Central memory CD4-positive, alpha-beta T cell (primary cell): Measurements from ENCODE around the gene SHLD2.
A peak's percentile ranks its signal among the peaks of the same experiment; 100 is the strongest.
"Not testable (repeated sequence)": the region's sequence is repeated elsewhere in the genome, so short reads cannot be mapped to it uniquely, and the experiment has no call there.

ENCODE experiments used
- DNase-seq: peaks from one replicate; pipeline ENCODE4 v3.0.0; 2022
- total RNA-seq, 3 experiments: gene quantifications; one replicate each; lab custom pipeline; 2026; lab: John Stamatoyannopoulos, UW

SHLD2 gene, protein sequence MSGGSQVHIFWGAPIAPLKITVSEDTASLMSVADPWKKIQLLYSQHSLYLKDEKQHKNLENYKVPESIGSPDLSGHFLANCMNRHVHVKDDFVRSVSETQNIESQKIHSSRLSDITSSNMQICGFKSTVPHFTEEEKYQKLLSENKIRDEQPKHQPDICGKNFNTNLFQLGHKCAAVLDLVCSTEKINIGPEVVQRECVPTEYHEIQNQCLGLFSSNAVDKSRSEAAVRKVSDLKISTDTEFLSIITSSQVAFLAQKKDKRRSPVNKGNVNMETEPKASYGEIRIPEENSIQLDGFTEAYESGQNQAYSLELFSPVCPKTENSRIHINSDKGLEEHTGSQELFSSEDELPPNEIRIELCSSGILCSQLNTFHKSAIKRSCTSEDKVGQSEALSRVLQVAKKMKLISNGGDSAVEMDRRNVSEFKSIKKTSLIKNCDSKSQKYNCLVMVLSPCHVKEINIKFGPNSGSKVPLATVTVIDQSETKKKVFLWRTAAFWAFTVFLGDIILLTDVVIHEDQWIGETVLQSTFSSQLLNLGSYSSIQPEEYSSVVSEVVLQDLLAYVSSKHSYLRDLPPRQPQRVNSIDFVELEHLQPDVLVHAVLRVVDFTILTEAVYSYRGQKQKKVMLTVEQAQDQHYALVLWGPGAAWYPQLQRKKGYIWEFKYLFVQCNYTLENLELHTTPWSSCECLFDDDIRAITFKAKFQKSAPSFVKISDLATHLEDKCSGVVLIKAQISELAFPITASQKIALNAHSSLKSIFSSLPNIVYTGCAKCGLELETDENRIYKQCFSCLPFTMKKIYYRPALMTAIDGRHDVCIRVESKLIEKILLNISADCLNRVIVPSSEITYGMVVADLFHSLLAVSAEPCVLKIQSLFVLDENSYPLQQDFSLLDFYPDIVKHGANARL
- 47.3 to 73.5 (median 65.7) reads per million in 3 experiments for total RNA-seq

- DNase-seq: peak; percentile 85
These were observed at the start of gene SHLD2, which contains the start of gene GLUD1 for GRCh38 chr10:87094373-87095235. TSS of gene SHLD2 (plus strand) at chr10:87095206. CDS start at chr10:87151355, 56,149 bp downstream. TSS of gene GLUD1 (minus strand) at chr10:87094843. CDS start at chr10:87094769, 74 bp downstream.

DNA sequence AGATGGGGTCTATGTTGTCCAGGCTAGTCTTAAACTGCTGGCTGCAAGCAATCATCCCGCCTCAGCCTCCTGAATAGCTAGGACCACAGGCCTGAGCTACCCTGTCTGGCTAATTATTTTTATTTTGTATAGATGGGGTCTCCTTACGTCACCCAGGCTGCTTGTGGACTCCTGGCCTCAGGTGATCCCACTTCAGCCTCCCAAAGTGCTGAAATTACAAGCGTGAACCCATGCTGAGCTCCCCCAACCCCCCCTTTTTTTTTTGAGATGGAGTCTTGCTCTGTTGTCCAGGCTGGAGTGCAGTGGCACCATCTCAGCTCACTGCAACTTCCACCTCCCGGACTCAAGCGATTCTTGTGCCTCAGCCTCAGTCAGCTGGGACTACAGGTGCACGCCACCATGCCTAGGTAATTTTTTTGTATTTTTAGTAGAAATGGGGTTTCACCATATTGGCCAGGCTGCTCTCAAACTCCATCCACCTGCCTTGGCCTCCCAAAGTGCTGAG, 49.5 kb upstream of the SHLD2 start:
- no peak for DNase-seq

DNA sequence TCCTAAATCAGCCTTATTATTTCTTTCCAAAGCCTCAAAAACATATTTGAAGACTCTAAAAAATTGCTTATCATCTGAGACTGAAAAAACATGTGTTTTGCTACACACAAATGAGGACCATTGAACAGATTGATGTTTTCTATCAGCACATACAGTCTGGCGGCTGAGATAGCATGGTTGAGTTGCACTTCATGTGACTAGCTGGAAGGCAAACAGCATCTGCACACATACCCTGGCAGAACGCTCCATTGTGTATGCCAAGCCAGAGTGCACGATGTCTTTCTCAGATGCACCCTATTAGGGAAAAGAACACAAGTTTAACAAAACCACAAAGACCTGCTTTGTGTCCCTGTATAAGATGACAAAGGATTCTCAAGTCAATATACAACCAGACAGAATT, 41.9 kb upstream of the SHLD2 start:
- no peak for DNase-seq

DNA sequence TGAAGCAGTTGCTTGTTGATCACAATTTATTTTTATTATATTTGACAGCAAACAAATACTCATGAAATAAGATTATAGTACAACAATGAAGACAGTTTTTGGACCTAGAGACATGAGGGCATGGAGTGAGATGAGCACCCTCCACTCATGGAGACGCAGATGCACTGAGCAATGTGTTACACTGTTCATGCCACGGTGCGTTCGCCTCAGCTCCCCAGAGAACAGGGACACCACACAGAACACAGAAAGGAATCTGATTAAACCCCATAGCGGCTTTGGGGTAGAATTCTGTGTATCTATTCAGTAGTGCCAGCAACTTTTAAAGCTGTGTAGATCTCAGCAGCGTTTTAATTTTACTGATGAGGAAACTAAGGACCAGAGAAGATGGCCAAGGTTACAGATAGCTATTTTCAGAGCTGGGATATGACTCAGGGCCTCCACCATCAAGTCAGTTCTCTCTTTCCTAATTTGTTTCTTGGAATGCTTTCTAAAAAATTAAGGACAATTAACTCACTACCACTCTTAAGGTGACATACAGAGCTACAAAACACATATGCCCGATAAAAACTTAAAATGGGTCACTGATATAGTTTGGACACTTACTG, 41.3 kb upstream of the SHLD2 start:
- DNase-seq: no peak

DNA sequence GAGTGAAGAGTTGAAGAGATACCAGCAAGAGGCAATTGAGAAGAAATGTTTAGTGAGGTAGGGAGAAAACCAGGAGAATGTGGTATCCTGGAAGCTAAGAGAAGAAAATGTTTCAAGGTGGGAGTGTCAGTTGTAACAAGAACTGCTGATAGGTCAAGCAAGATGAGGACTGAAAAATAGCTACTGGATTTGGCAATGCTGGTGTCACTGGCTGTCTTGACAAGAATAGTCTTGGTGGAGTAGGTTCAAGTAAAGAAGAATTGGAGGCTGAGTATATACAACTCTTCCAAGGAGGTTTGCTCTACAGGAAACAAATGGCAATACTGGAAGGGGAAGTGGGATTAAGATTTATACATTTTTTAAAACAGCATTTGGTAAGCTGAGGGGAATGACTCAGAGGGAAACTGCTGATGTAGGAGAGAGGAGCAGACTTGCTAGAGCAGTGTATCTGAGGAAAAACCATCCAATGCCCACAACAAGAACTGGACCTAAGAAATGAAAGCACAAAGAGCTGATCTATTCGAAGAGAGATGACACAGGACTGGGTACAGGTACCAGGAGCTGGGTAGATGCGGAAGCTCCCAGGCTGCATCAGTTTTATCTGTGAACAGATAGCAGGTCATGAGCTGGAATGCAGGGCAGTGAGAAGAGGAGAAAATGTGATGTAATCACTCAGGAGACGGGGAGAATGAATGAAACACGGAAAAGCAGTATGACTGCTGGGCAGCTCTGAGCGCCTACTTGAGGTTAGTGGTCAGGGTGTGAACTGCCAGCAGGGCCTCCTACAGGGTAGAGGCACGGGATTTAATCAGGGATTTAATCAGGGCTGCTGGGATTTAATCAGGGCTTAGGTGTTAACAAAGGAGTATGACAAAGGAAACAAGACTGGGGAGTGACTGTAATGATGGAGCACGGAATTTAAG, 40.4 kb upstream of the SHLD2 start:
- DNase-seq: no peak

- DNase-seq: no peak
These were observed 36.8 kb upstream of the SHLD2 start for GRCh38 chr10:87058171-87058570.

DNA sequence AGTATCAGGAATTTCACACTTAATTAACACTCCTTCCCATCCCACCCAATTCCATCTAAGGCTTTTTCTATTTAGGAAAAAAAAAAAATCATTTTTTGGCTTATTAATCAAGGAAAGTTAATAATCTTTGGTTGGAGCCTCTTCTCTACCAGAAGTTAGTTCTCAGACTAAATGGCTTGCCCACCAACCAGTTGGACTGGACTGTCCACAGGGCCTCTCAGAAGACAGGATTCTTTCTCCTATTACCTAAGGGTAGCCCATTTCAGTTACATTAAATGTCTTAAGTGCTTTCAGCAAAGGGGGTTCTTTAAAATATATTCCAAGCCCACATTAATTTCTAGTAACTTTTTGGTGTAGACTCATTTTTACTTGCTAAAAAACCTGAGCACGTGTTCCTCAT, 35.6 kb upstream of the SHLD2 start:
- DNase-seq: no peak

- DNase-seq: no peak
These were observed 34.6 kb upstream of the SHLD2 start for GRCh38 chr10:87060280-87060928.

GRCh38 chr10:87064651-87065050, 30.4 kb upstream of the SHLD2 start:
- no peak for DNase-seq

- no peak for DNase-seq
These were observed 28.8 kb upstream of the SHLD2 start for GRCh38 chr10:87066178-87066577.

DNA sequence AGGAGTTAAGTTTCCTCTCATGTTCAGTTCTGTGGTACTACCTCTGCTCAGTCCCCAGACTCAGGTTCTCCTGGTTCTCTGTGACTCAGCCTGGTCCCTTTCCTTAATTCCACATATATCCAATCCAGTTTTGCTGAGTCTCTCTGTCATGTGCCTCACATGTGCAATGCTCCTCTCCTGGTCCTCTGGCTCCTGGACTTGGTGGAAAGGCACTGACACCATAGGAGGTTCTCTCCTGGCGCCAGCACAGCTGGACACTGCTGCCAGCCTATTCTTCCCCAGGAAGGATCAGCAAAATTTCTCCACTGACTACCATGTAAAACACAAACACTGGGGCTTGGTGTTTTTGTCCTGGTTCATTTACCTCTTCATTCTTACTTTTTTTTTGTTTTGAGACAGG, 28.1 kb upstream of the SHLD2 start:
- DNase-seq: no peak

DNA sequence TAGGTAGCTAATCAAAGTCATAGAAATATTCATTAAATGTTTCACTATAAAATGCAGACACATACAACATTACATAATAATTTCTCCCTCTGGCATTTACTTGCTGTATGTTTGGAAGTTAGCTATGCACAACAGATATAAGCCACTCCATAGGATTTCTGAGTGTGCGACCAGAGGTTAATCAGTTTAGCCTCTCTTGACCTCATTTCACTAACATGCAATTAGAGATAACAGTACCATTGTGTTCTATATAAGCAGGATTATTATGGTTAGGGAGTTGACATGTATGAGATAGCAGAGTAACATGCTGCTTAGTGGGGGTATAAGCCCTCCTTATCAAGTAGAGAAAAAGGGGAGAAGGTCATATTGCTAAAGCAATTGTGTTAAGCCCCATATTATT, 26.7 kb upstream of the SHLD2 start:
- DNase-seq: no peak

GRCh38 chr10:87072449-87072848, 22.6 kb upstream of the SHLD2 start:
- no peak for DNase-seq

DNA sequence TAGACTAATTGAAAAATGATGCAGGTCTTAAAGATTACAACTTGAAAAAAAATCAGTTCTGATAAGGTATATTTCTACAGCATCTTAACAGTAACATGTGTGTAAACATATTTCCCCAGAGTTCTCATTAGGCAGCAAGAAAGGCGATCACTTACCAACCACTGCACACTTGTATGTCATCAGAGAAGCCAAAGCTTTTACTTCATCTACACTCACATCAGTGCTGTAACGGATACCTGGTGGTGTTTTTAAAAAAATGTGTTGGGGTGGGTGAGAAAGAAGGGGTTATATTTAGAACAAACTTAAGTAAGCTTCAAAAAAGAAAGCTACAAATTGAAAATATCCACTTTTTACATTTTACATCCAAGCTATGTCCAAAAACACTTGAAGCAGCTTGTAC, 18.6 kb upstream of the SHLD2 start:
- DNase-seq: not testable (repeated sequence)

DNA sequence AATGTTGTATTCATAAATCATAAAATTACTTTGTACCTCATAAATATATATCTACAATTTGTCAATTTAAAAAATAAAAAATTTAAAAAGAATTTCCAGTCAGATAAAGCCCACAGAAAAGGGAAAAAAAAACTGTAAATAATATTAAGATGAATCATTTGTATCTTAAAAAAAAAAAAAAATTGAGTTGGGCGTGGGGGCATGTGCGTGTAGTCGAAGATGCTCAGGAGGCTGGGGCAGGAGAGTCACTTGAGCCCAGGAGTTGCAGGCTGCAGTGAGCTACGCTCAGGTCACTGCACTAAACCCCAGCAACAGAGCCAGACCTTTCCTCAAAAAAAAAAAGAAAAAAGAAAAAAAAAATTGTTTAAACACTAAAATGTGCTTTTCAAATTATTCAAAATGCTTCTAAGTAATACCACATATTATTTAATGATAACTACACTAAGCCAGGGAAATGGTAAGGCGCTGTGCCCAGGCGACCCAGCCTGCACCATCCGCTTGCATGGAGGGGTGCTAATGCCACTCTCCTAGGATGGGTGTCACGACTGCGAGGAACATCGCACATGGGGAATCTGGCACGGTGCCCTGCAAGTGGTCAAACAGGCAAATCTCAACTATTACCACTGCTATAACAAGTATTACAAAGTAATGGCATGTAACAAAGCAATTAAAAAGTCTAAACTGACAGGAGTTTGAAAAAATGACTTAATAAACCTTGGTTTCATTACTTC, 15.7 kb upstream of the SHLD2 start:
- DNase-seq: no peak

- not testable (repeated sequence) for DNase-seq
These were observed 14.4 kb upstream of the SHLD2 start for GRCh38 chr10:87080621-87081020.

DNA sequence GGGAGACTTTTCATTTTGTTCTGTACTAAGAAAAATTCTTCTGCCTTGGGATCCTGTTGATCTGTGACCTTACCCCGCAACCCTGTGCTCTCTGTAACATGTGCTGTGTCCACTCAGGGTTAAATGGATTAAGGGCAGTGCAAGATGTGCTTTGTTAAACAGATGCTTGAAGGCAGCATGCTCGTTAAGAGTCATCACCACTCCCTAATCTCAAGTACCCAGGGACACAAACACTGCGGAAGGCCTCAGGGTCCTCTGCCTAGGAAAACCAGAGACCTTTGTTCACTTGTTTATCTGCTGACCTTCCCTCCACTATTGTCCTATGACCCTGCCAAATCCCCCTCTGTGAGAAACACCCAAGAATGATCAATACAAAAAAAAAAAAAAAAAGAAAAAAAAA, 13.4 kb upstream of the SHLD2 start:
- not testable (repeated sequence) for DNase-seq

DNA sequence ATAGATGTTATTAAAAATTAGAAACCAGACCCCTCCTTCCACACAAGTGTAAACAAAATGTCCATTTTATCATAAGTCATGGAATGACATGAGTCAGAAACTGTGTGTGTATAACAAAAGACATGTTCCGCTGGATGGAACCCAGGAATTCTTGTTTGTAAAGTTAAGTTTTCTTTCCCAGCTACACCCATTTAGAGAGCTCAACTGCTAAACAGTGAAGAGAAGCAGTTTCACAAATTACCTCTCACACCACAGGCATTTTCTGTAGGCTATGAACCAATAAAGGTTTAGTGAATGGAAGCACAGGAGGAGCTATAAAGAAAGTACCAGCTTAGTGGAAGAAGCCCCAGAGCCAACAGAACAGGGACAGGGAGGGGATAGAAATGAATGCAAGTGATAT, 12.8 kb upstream of the SHLD2 start:
- not testable (repeated sequence) for DNase-seq

DNA sequence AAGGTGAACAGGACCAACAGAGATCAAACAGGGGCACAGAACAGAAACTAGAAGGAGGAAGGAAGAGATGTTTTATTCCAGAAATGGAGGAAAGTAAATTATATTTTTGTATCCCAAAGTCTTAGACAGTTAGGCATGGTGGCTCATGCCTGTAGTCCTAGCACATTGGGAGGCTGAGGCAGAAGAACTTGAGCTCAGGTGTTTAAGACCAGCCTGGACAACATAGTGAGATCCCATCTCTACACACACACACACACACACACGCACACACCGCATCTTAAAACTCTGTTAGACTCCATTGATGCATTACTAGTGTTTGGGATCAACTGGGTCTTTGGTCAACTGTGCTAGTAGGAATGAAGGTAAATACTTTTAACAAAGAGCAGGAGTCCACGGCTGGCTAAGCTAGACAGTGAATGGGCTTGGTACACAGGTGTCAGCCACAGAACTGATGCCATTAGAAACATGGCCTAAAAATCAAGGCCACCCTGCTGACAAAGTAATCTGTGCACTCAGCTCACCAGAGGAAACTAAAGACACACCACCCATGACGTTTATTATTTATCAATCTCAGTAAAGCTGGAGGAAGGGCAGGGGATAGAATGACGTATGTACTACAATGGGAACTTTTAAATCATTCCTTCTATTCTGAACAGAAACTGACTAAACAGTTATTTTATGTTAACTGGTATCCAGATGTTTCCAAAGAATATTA, 11.3 kb upstream of the SHLD2 start:
- DNase-seq: peak; percentile 66
